H1 (cell line): ENCODE measurements around the gene PRADC1. TPM values are rescaled to one million over a fixed set of nuclear protein-coding genes. Genes with fewer than 3 reads are reported as not detected.

Experiments used
- CTCF ChIA-PET: fragments of 300-600 bp; sonication (Branson Sonifier 250); formaldehyde crosslinking; loops from one replicate; lab custom pipeline; 2021; ENCODE audit not compliant: partially characterized antibody; lab: Charles Lee
- POLR2A ChIA-PET: fragments of 300-600 bp; sonication (Branson Sonifier 250); formaldehyde crosslinking; loops from one replicate; lab custom pipeline; 2021; ENCODE audit warnings: inconsistent platforms; ENCODE audit not compliant: partially characterized antibody; lab: Charles Lee
- DNase-seq, 2 experiments: peaks; one replicate each; pipeline versions ENCODE4 v3.0.0 to v3.0.0-alpha.2; 2010 to 2022; ENCODE audit warnings: low spot score in 2 of 2, low read depth in 1 of 2, mixed read lengths in 1 of 2
- FAIRE-seq: peaks from 2 replicates; lab custom pipeline; 2011; peaks lifted over from hg19 to GRCh38; lab: Jason Lieb, UNC
- H2AFZ ChIP-seq: 2 replicates; pipeline ENCODE4 v1.8.1; 2012; ENCODE audit warnings: low read length, inconsistent platforms
- H2AK5ac ChIP-seq: 2 replicates; pipeline ENCODE4 v1.6.1; 2013; ENCODE audit warnings: low read depth, low read length
- H2BK120ac ChIP-seq: replicated peaks from 2 replicates; pipeline ENCODE3; 2013; ENCODE audit warnings: low read depth, low read length, inconsistent platforms
- H2BK12ac ChIP-seq: 2 replicates; pipeline ENCODE4 v1.6.1; 2013; ENCODE audit warnings: low read depth, low read length
- H2BK15ac ChIP-seq: 2 replicates; pipeline ENCODE4 v1.6.1; 2013; ENCODE audit warnings: low read length
- H2BK20ac ChIP-seq: 2 replicates; pipeline ENCODE4 v1.6.1; 2013; ENCODE audit warnings: low read length
- H2BK5ac ChIP-seq: 2 replicates; pipeline ENCODE4 v1.6.1; 2013; ENCODE audit warnings: low read depth, low read length
- H3K14ac ChIP-seq: 2 replicates; pipeline ENCODE4 v1.6.1; 2013; ENCODE audit warnings: inconsistent platforms; ENCODE audit not compliant: insufficient read length
- H3K18ac ChIP-seq: 2 replicates; pipeline ENCODE4 v1.6.1; 2013; ENCODE audit warnings: low read length; ENCODE audit errors: extremely low read depth
- H3K23ac ChIP-seq: 2 replicates; pipeline ENCODE4 v1.6.1; 2013; ENCODE audit warnings: inconsistent platforms; ENCODE audit not compliant: insufficient read length
- H3K23me2 ChIP-seq: 2 replicates; pipeline ENCODE4 v1.6.1; 2013; ENCODE audit warnings: low read depth, low read length
- H3K27ac ChIP-seq: 2 replicates; pipeline ENCODE4 v1.6.1; 2011; ENCODE audit warnings: low read depth, low read length, inconsistent platforms
- H3K27me3 ChIP-seq, 4 experiments: replicated peaks in 1 of 4; 1 replicate in 1 of 4; 2 replicates in 3 of 4; pipeline versions ENCODE4 v1.6.1 to v1.8.1; 2011 to 2013; ENCODE audit warnings: low read length in 3 of 4, mild to moderate bottlenecking in 3 of 4, inconsistent platforms in 2 of 4, mixed read lengths in 2 of 4, moderate library complexity in 1 of 4; ENCODE audit not compliant: control insufficient read depth in 3 of 4, insufficient read depth in 3 of 4; ENCODE audit errors: extremely low read depth in 1 of 4
- H3K36me3 ChIP-seq, 4 experiments: 2 replicates each; pipeline versions ENCODE4 v1.6.1 to v1.8.1; 2011 to 2013; ENCODE audit warnings: mild to moderate bottlenecking in 4 of 4, low read length in 3 of 4, moderate library complexity in 2 of 4, control low read depth in 1 of 4, inconsistent platforms in 1 of 4; ENCODE audit not compliant: insufficient read depth in 4 of 4, control insufficient read depth in 2 of 4
- H3K4ac ChIP-seq: replicated peaks from 2 replicates; pipeline ENCODE3; 2013; ENCODE audit warnings: low read length, low read depth, mixed read lengths, inconsistent platforms; ENCODE audit not compliant: insufficient read length
- H3K4me1 ChIP-seq, 4 experiments: replicated peaks in 1 of 4; 1 replicate in 1 of 4; 2 replicates in 3 of 4; pipeline versions ENCODE4 v1.6.1 to v1.8.1; 2011 to 2013; ENCODE audit warnings: low read length in 3 of 4, inconsistent platforms in 2 of 4, mixed read lengths in 1 of 4; ENCODE audit not compliant: insufficient read depth in 4 of 4, control insufficient read depth in 3 of 4
- H3K4me2 ChIP-seq, 2 experiments: 2 replicates each; pipeline versions ENCODE4 v1.6.1 to v1.8.1; 2011 to 2013; ENCODE audit warnings: low read depth in 2 of 2, low read length in 2 of 2, control low read depth in 1 of 2, inconsistent platforms in 1 of 2, mild to moderate bottlenecking in 1 of 2; ENCODE audit not compliant: insufficient read depth in 1 of 2
- H3K4me3 ChIP-seq, 4 experiments: fragments of 200-600, 300-600 bp in 1 of 4; sonication (generic), shearing (Covaris generic), sonication (Bioruptor Twin) in 1 of 4; 2 replicates each; pipeline versions ENCODE4 v1.5.1 to v1.8.1; 2011 to 2016; ENCODE audit warnings: low read length in 4 of 4, low read depth in 3 of 4, control low read depth in 2 of 4, inconsistent platforms in 2 of 4, mild to moderate bottlenecking in 2 of 4, mixed read lengths in 1 of 4, moderate library complexity in 1 of 4; ENCODE audit not compliant: insufficient read depth in 2 of 4; ENCODE audit errors: extremely low read depth in 1 of 4
- H3K56ac ChIP-seq: replicated peaks from 2 replicates; pipeline ENCODE3; 2013; ENCODE audit warnings: low read depth, mild to moderate bottlenecking, mixed read lengths, low read length, inconsistent platforms; ENCODE audit not compliant: insufficient read length
- H3K79me1 ChIP-seq: 2 replicates; pipeline ENCODE4 v1.6.1; 2013; ENCODE audit warnings: low read depth, low read length, control low read depth
- H3K79me2 ChIP-seq, 2 experiments: 2 replicates each; pipeline versions ENCODE4 v1.6.1 to v1.8.1; 2012 to 2013; ENCODE audit warnings: low read length in 2 of 2, mild to moderate bottlenecking in 2 of 2, inconsistent platforms in 1 of 2; ENCODE audit not compliant: insufficient read depth in 2 of 2, control insufficient read depth in 1 of 2
- H3K9ac ChIP-seq, 4 experiments: replicated peaks in 1 of 4; 1 replicate in 1 of 4; 2 replicates in 3 of 4; pipeline versions ENCODE4 v1.6.1 to v1.8.1; 2011 to 2013; ENCODE audit warnings: low read depth in 3 of 4, low read length in 3 of 4, control low read depth in 2 of 4, mild to moderate bottlenecking in 2 of 4, moderate library complexity in 2 of 4, inconsistent platforms in 1 of 4; ENCODE audit errors: extremely low read depth in 1 of 4
- H3K9me3 ChIP-seq, 2 experiments: 2 replicates each; pipeline versions ENCODE4 v1.6.1 to v1.8.1; 2012 to 2013; ENCODE audit warnings: mild to moderate bottlenecking in 2 of 2, moderate library complexity in 2 of 2, control low read depth in 1 of 2, inconsistent platforms in 1 of 2, low read depth in 1 of 2, low read length in 1 of 2, mixed read lengths in 1 of 2; ENCODE audit not compliant: insufficient read depth in 2 of 2
- H4K20me1 ChIP-seq, 2 experiments: replicated peaks in 1 of 2; 2 replicates each; pipeline versions ENCODE3 to v1.8.1; 2011 to 2013; ENCODE audit warnings: inconsistent platforms in 2 of 2, low read length in 2 of 2, mild to moderate bottlenecking in 1 of 2; ENCODE audit not compliant: insufficient read depth in 2 of 2, control insufficient read depth in 1 of 2
- H4K5ac ChIP-seq: 2 replicates; pipeline ENCODE4 v1.6.1; 2013; ENCODE audit warnings: low read length, low read depth, mixed read lengths, inconsistent platforms; ENCODE audit not compliant: insufficient read length
- H4K8ac ChIP-seq: 2 replicates; pipeline ENCODE4 v1.8.0; 2013; ENCODE audit warnings: mild to moderate bottlenecking, moderate library complexity, low read length, inconsistent platforms; ENCODE audit not compliant: insufficient read depth; ENCODE audit errors: extremely low read depth
- H4K91ac ChIP-seq: replicated peaks from 2 replicates; pipeline ENCODE3; 2013; ENCODE audit warnings: low read length, mixed read lengths, inconsistent platforms; ENCODE audit not compliant: insufficient read length
- ASH2L ChIP-seq: fragments of 200-600, 300-600 bp; sonication (generic); IDR thresholded peaks from one replicate; pipeline ENCODE4 v1.7.1; 2017; ENCODE audit warnings: low read length
- ATF2 ChIP-seq: IDR thresholded peaks from 2 replicates; pipeline ENCODE4 v1.6.1; 2012; ENCODE audit warnings: low read length, inconsistent platforms
- BRCA1 ChIP-seq: IDR thresholded peaks from 2 replicates; pipeline ENCODE4 v1.6.1; 2012; ENCODE audit warnings: low read depth, low read length, improper control_type of control experiment
- CEBPB ChIP-seq: IDR thresholded peaks from 2 replicates; pipeline ENCODE4 v1.6.1; 2012; ENCODE audit warnings: low read depth, low read length
- CHD1 ChIP-seq: IDR thresholded peaks from 2 replicates; pipeline ENCODE4 v1.6.1; 2012; ENCODE audit warnings: low read depth, low read length, improper control_type of control experiment
- CREB1 ChIP-seq: IDR thresholded peaks from 2 replicates; pipeline ENCODE4 v1.6.1; 2012; ENCODE audit warnings: inconsistent platforms
- JUND ChIP-seq: IDR thresholded peaks from 2 replicates; pipeline ENCODE4 v1.6.1; 2011; ENCODE audit warnings: mild to moderate bottlenecking, improper control_type of control experiment, low read length
- POLR2AphosphoS5 ChIP-seq: IDR thresholded peaks from 2 replicates; pipeline ENCODE4 v1.6.1; 2011; ENCODE audit warnings: low read depth, low read length
- RBBP5 ChIP-seq: IDR thresholded peaks from 2 replicates; pipeline ENCODE4 v1.7.1; 2012; ENCODE audit warnings: low read depth, mild to moderate bottlenecking, inconsistent platforms, low read length, moderate library complexity, borderline replicate concordance
- SUZ12 ChIP-seq: fragments of 200-600 bp; sonication (generic); IDR thresholded peaks from 2 replicates; pipeline ENCODE4 v1.6.1; 2012; ENCODE audit warnings: mild to moderate bottlenecking, inconsistent platforms, low read length, moderate library complexity, mixed read lengths
- TAF1 ChIP-seq: IDR thresholded peaks from 2 replicates; pipeline ENCODE4 v1.6.1; 2011; ENCODE audit warnings: mild to moderate bottlenecking, low read depth, low read length
- TAF7 ChIP-seq: optimal IDR thresholded peaks from 2 replicates; pipeline ENCODE3; 2011; ENCODE audit warnings: low read depth, mild to moderate bottlenecking, inconsistent platforms, low read length, moderate library complexity, borderline replicate concordance
- TBP ChIP-seq: IDR thresholded peaks from 2 replicates; pipeline ENCODE4 v1.6.1; 2011; ENCODE audit warnings: low read depth, low read length, improper control_type of control experiment
- ZNF274 ChIP-seq: IDR thresholded peaks from 2 replicates; pipeline ENCODE4 v1.7.0; 2012; ENCODE audit warnings: low read length, borderline replicate concordance; ENCODE audit errors: extremely low read depth
- WGBS, 2 experiments: shearing (Covaris generic) in 1 of 2; methylation state at CpG; one replicate each; pipeline versions ENCODE4 v1.1.6 to v1.1.7; 2013 to 2015; ENCODE audit warnings: low lambda C conversion rate in 2 of 2, mixed read lengths in 2 of 2, inconsistent platforms in 1 of 2, low coverage in 1 of 2, missing lambda C conversion rate in 1 of 2; ENCODE audit not compliant: insufficient replicate concordance in 2 of 2, insufficient coverage in 1 of 2, insufficient read length in 1 of 2; ENCODE audit errors: extremely low coverage in 1 of 2, missing lambda C conversion rate in 1 of 2; 5-methylcytosine and 5-hydroxymethylcytosine counted together
- polyA plus RNA-seq, 7 experiments: library from polyadenylated mRNA; depleted of rRNA in 3 of 7; stranded (reverse) in 5 of 7; unstranded in 2 of 7; fragments of >200 nt in 5 of 7; fragments of 200-250 nt in 2 of 7; gene quantifications; 1 replicate in 5 of 7; 2 replicates in 1 of 7; 4 replicates in 1 of 7; pipeline versions ENCODE4 v1.2.1 to v1.2.3, GENCODE V29; 2011 to 2013; ENCODE audit warnings: missing spikeins in 2 of 7, mixed read lengths in 2 of 7
- total RNA-seq: library from RNA; stranded (reverse); fragmentation: NEBNext Ultra II Directional; extraction: Animal tissue kit (Norgen Biotek cat#: 25700); gene quantifications from 2 replicates; pipeline ENCODE4 v1.2.1, GENCODE V29; 2021

Gene PRADC1
- total and polyA plus RNA-seq, 2 of the 8 experiments (the other 6 are each of a cell fraction or from before 2014, with no cell fraction given): 8.9 to 13.1 TPM

GRCh38 chr2:73249636-73250035 is 16.6 kb upstream of the PRADC1 start:
- Histone ChIP-seq H2AFZ (no peak overlapping the region), H2BK5ac (no peak overlapping the region), H3K18ac (no peak overlapping the region), H3K4ac (no peak overlapping the region), H4K8ac (no peak overlapping the region), H3K23me2 (no peaks in the 10 kb centered on the region), H3K79me1 (peaks cover 2% of the 10 kb centered on the region; the same call in 1 of the 2 replicates), H3K9ac (no peak overlapping the region), H3K23ac (no peak overlapping the region), H4K5ac (no peak overlapping the region), H2BK12ac (no peak overlapping the region), H4K20me1 (peaks cover 7 to 18% of the 10 kb centered on the region in 2 experiments), H3K36me3 (peaks cover 58 to 99% (median 81%) of the 10 kb centered on the region in 4 experiments), H3K4me2 (no peak overlapping the region), H2AK5ac (no peak overlapping the region), H3K27me3 (no peaks in the 10 kb centered on the region), H3K4me3 (no peak overlapping the region), H3K27ac (no peak overlapping the region), H2BK20ac (no peak overlapping the region), H3K9me3 (no peaks in the 10 kb centered on the region), H3K79me2 (no peaks in the 10 kb centered on the region), H2BK120ac (no peak overlapping the region), H3K14ac (no peak overlapping the region), H4K91ac (no peak overlapping the region), H3K56ac (no peak overlapping the region), H2BK15ac (no peak overlapping the region), H3K4me1 (no peaks in the 10 kb centered on the region)
- CTCF ChIA-PET: interaction anchor here (1.0 to 1.7 kb wide), 3 partner anchors 14 to 41 kb away, joined by 3 to 6 read pairs (median 3); no protein-coding TSS in a partner anchor
- no peak for FAIRE-seq
- no peak for DNase-seq
- POLR2A ChIA-PET: interaction anchor here (1.2 to 6.5 kb wide), 2 partner anchors 13 to 18 kb away, joined by 4 to 105 read pairs; partner anchors contain the start of genes CCT7 and PRADC1
- WGBS, 2 experiments: 90% methylated on average over 9 of the region's 9 CpGs; no CpG with 5 or more reads in 1 of the 2 experiments
- TF ChIP-seq JUND (no peak), TBP (no peak), TAF1 (no peak), RBBP5 (no peak), ZNF274 (no peak), ATF2 (no peak), CREB1 (no peak), POLR2AphosphoS5 (no peak), BRCA1 (no peak), SUZ12 (no peak), TAF7 (no peak), CHD1 (no peak), CEBPB (no peak), ASH2L (no peak)
